HL-60 (cell line): Measurements from ENCODE around the gene TRPV4.

Experiments used
- GABPA ChIP-seq: IDR thresholded peaks from 2 replicates; pipeline ENCODE4 v1.6.1; 2012; ENCODE audit warnings: low read depth
- POLR2AphosphoS5 ChIP-seq: IDR thresholded peaks from 2 replicates; pipeline ENCODE4 v1.6.1; 2012; ENCODE audit warnings: low read depth
- REST ChIP-seq: IDR thresholded peaks from 2 replicates; pipeline ENCODE4 v1.6.1; 2012; ENCODE audit warnings: low read depth; ENCODE audit not compliant: insufficient replicate concordance
- SPI1 ChIP-seq: IDR thresholded peaks from 2 replicates; pipeline ENCODE4 v1.6.1; 2012; ENCODE audit warnings: low read depth, mild to moderate bottlenecking, borderline replicate concordance
- TF ChIP-seq, protein P1 (sequence below): IDR thresholded peaks from one replicate; pipeline ENCODE4 v1.5.1; 2011; ENCODE audit warnings: low read length, control low read depth, inconsistent platforms; ENCODE audit not compliant: insufficient read depth

DNA sequence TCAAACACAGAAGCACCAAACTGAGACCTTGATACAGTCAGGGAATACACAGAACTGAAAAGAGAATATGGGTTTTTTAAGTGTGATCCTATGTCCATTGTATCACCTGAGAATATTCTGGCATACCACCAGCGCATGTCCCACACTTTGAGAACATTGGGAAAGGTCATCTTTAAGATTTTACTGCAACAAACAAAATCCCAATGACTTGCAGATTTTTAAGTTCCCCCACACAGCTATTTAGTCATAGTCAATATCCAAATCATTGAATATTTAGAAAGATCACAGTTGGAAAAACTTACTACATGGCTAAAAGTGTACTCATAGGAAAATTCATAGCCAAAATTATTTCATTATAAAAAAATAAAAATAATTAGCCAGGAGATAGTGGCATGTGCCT lies 54.5 kb downstream of the TRPV4 start:
- TF ChIP-seq, protein P1, sequence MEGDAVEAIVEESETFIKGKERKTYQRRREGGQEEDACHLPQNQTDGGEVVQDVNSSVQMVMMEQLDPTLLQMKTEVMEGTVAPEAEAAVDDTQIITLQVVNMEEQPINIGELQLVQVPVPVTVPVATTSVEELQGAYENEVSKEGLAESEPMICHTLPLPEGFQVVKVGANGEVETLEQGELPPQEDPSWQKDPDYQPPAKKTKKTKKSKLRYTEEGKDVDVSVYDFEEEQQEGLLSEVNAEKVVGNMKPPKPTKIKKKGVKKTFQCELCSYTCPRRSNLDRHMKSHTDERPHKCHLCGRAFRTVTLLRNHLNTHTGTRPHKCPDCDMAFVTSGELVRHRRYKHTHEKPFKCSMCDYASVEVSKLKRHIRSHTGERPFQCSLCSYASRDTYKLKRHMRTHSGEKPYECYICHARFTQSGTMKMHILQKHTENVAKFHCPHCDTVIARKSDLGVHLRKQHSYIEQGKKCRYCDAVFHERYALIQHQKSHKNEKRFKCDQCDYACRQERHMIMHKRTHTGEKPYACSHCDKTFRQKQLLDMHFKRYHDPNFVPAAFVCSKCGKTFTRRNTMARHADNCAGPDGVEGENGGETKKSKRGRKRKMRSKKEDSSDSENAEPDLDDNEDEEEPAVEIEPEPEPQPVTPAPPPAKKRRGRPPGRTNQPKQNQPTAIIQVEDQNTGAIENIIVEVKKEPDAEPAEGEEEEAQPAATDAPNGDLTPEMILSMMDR = no peak
- TF ChIP-seq POLR2AphosphoS5 = no peak
- TF ChIP-seq GABPA = no peak
- TF ChIP-seq SPI1 = no peak
- TF ChIP-seq REST = no peak
